ENCODE measurements around the gene CHRNB4.
"Not testable (repeated sequence)": the region's sequence is repeated elsewhere in the genome, so short reads cannot be mapped to it uniquely, and the experiment has no call there.

Gene CHRNB4

GRCh38 chr15:78615151-78615589 lies 25.8 kb downstream of the CHRNB4 start:
- no peak for DNase-seq

- no peak for DNase-seq
Measured at GRCh38 chr15:78614021-78614420, 27.0 kb downstream of the CHRNB4 start.

GRCh38 chr15:78609551-78609950 lies 31.5 kb downstream of the CHRNB4 start:
- not testable (repeated sequence) for DNase-seq

GRCh38 chr15:78605680-78606079 lies 35.3 kb downstream of the CHRNB4 start:
- no peak for DNase-seq

GRCh38 chr15:78605201-78605600 lies 35.8 kb downstream of the CHRNB4 start:
- no peak for DNase-seq

- DNase-seq = no peak
Measured at GRCh38 chr15:78604420-78604819, 36.6 kb downstream of the CHRNB4 start.

- no peak for DNase-seq
Measured at GRCh38 chr15:78603467-78603866, 37.5 kb downstream of the CHRNB4 start.

- DNase-seq = no peak
Measured at GRCh38 chr15:78599189-78599588, 41.8 kb downstream of the CHRNB4 start.

GRCh38 chr15:78598348-78598747 lies 42.7 kb downstream of the CHRNB4 start:
- DNase-seq = no peak

GRCh38 chr15:78597583-78597982 lies 43.4 kb downstream of the CHRNB4 start:
- DNase-seq = no peak

- DNase-seq = no peak
Measured at GRCh38 chr15:78574944-78575343, 66.1 kb downstream of the CHRNB4 start.
